SU-DHL-6 (cell line): ENCODE results near the gene PTPN5.

Experiments
- CTCF ChIP-seq: fragments of 200-600 bp; sonication (generic); IDR thresholded peaks from one replicate; pipeline ENCODE4 v1.5.1; 2017; ENCODE audit warnings: antibody characterized with exemption, mild to moderate bottlenecking, low read length, moderate library complexity; ENCODE audit not compliant: insufficient read depth, poor library complexity, severe bottlenecking
- EZH2phosphoT487 ChIP-seq: fragments of 200-600 bp; sonication (generic), shearing (Covaris generic); conservative IDR thresholded peaks from 2 replicates; pipeline ENCODE4 v1.6.1; 2018; ENCODE audit warnings: mild to moderate bottlenecking, antibody characterized with exemption, low read length, moderate library complexity, mixed read lengths

- TF ChIP-seq CTCF (peak; percentile 93), EZH2phosphoT487 (0 out of 2 replicates have a peak, but pooled peaks have one; percentile 75)
Measured at GRCh38 chr11:18802381-18803257, 11.0 kb upstream of the PTPN5 start.
